OCI-LY3 (cell line): ENCODE data around the gene PLXDC2.

Experiments
- H2AFZ ChIP-seq: fragments of 200-600, 300-600 bp; shearing (Covaris generic); 2 replicates; pipeline ENCODE4 v1.6.0; 2014; ENCODE audit warnings: antibody characterized with exemption, low read depth, low read length
- H3K27ac ChIP-seq: fragments of 200-600, 300-600 bp; sonication (generic); 2 replicates; pipeline ENCODE4 v1.5.1; 2014; ENCODE audit warnings: mild to moderate bottlenecking, low read length, moderate library complexity, mixed read lengths
- H3K27me3 ChIP-seq: fragments of 200-600, 300-600 bp; sonication (generic); 2 replicates; pipeline ENCODE4 v1.6.1; 2014; ENCODE audit warnings: low read depth, low read length, mixed read lengths
- H3K36me3 ChIP-seq: fragments of 200-600, 300-600 bp; sonication (generic); replicated peaks from 2 replicates; pipeline ENCODE3; 2014; ENCODE audit warnings: low read depth, low read length, mixed read lengths
- H3K4me1 ChIP-seq: fragments of 300-600, 200-600 bp; sonication (generic); 2 replicates; pipeline ENCODE4 v1.6.1; 2014; ENCODE audit warnings: low read length, mixed read lengths
- H3K4me2 ChIP-seq: fragments of 200-600, 300-600 bp; sonication (generic); 2 replicates; pipeline ENCODE4 v1.6.1; 2014; ENCODE audit warnings: low read length, mixed read lengths
- H3K4me3 ChIP-seq: fragments of 300-600, 200-600 bp; sonication (generic); 2 replicates; pipeline ENCODE4 v1.5.1; 2014; ENCODE audit warnings: antibody characterized with exemption, mild to moderate bottlenecking, low read length, moderate library complexity
- H3K79me2 ChIP-seq: fragments of 300-600, 200-600 bp; shearing (Covaris generic); 2 replicates; pipeline ENCODE4 v1.6.1; 2014; ENCODE audit warnings: mild to moderate bottlenecking, low read length, mixed read lengths
- H3K9ac ChIP-seq: fragments of 300-600, 200-600 bp; shearing (Covaris generic); 2 replicates; pipeline ENCODE4 v1.6.0; 2014; ENCODE audit warnings: mild to moderate bottlenecking, low read length, moderate library complexity
- H3K9me3 ChIP-seq: fragments of 200-600, 300-600 bp; shearing (Covaris generic); 2 replicates; pipeline ENCODE4 v1.6.1; 2014; ENCODE audit warnings: low read length, mixed read lengths; ENCODE audit not compliant: insufficient read depth
- H4K20me1 ChIP-seq: fragments of 200-600, 300-600 bp; sonication (generic); 2 replicates; pipeline ENCODE4 v1.6.1; 2016; ENCODE audit warnings: low read length, mixed read lengths; ENCODE audit not compliant: insufficient read depth
- EZH2phosphoT487 ChIP-seq: fragments of 200-600 bp; shearing (Covaris generic); IDR thresholded peaks from 2 replicates; pipeline ENCODE4 v1.6.1; 2018; ENCODE audit warnings: antibody characterized with exemption, mixed run types, low read depth
- TF ChIP-seq, protein P1 (sequence below): fragments of 200-600, 300-600 bp; sonication (generic); IDR thresholded peaks from 2 replicates; pipeline ENCODE4 v1.5.1; 2014; ENCODE audit warnings: antibody characterized with exemption, low read length, low read depth

The PLXDC2 gene

GRCh38 chr10:20059084-20059835 is 243.0 kb downstream of the PLXDC2 start:
- Histone ChIP-seq H3K36me3 (no peaks in the 10 kb centered on the region), H3K79me2 (no peaks in the 10 kb centered on the region), H3K9ac (no peak overlapping the region), H3K27me3 (no peaks in the 10 kb centered on the region), H3K27ac (no peak overlapping the region), H2AFZ (no peak overlapping the region), H3K4me2 (no peak overlapping the region), H3K4me3 (no peak overlapping the region), H4K20me1 (no peaks in the 10 kb centered on the region), H3K4me1 (no peaks in the 10 kb centered on the region), H3K9me3 (no peaks in the 10 kb centered on the region)
- TF ChIP-seq, protein P1, sequence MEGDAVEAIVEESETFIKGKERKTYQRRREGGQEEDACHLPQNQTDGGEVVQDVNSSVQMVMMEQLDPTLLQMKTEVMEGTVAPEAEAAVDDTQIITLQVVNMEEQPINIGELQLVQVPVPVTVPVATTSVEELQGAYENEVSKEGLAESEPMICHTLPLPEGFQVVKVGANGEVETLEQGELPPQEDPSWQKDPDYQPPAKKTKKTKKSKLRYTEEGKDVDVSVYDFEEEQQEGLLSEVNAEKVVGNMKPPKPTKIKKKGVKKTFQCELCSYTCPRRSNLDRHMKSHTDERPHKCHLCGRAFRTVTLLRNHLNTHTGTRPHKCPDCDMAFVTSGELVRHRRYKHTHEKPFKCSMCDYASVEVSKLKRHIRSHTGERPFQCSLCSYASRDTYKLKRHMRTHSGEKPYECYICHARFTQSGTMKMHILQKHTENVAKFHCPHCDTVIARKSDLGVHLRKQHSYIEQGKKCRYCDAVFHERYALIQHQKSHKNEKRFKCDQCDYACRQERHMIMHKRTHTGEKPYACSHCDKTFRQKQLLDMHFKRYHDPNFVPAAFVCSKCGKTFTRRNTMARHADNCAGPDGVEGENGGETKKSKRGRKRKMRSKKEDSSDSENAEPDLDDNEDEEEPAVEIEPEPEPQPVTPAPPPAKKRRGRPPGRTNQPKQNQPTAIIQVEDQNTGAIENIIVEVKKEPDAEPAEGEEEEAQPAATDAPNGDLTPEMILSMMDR, result no peak
- TF ChIP-seq EZH2phosphoT487, result no peak

- H3K27ac ChIP-seq, result no peak overlapping the region
- H3K9me3 ChIP-seq, result no peaks in the 10 kb centered on the region
- H3K9ac ChIP-seq, result no peak overlapping the region
- H3K4me3 ChIP-seq, result no peak overlapping the region
- no peaks in the 10 kb centered on the region for H4K20me1 ChIP-seq
- H3K4me2 ChIP-seq, result no peak overlapping the region
- TF ChIP-seq EZH2phosphoT487, result no peak
- TF ChIP-seq, protein P1, result no peak
- no peaks in the 10 kb centered on the region for H3K4me1 ChIP-seq
- H3K27me3 ChIP-seq, result no peaks in the 10 kb centered on the region
- no peaks in the 10 kb centered on the region for H3K36me3 ChIP-seq
- no peak overlapping the region for H2AFZ ChIP-seq
- no peaks in the 10 kb centered on the region for H3K79me2 ChIP-seq
Observed at GRCh38 chr10:20065814-20066213, 249.6 kb downstream of the PLXDC2 start.

- Histone ChIP-seq H3K79me2 (no peaks in the 10 kb centered on the region), H3K4me1 (no peaks in the 10 kb centered on the region), H3K9me3 (no peaks in the 10 kb centered on the region), H4K20me1 (no peaks in the 10 kb centered on the region), H3K9ac (no peak overlapping the region), H3K27me3 (no peaks in the 10 kb centered on the region), H3K4me3 (no peak overlapping the region), H3K4me2 (no peak overlapping the region), H3K36me3 (no peaks in the 10 kb centered on the region), H2AFZ (no peak overlapping the region), H3K27ac (no peak overlapping the region)
- TF ChIP-seq, protein P1, result no peak
- no peak for TF ChIP-seq EZH2phosphoT487
Observed at GRCh38 chr10:20073167-20073566, 256.9 kb downstream of the PLXDC2 start.

DNA sequence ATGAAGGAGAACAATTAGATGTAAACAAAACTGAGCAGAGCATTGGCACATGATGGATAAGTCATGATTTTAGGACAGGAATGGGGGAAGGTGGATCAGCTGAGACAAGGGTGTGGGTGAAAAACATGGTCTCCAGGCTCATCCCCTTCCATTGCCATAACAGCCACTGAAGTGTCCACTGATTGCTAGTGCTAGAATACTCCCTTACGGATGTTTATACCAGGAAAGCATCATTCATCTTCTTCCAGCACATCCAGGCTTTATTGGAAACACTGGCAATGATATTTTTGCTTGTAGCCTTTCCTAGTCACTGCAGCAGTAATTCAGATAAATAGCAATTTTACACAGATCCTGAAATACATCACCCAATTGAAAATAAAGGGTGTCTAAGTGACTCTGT is 259.5 kb downstream of the PLXDC2 start:
- TF ChIP-seq, protein P1, result no peak
- no peak for TF ChIP-seq EZH2phosphoT487
- Histone ChIP-seq H3K27me3 (no peaks in the 10 kb centered on the region), H3K36me3 (no peaks in the 10 kb centered on the region), H3K27ac (no peak overlapping the region), H2AFZ (no peak overlapping the region), H4K20me1 (no peaks in the 10 kb centered on the region), H3K9ac (no peak overlapping the region), H3K4me3 (no peak overlapping the region), H3K4me2 (no peak overlapping the region), H3K9me3 (no peaks in the 10 kb centered on the region), H3K4me1 (no peaks in the 10 kb centered on the region), H3K79me2 (no peaks in the 10 kb centered on the region)
